GM18861 (cell line): Measurements from ENCODE around the gene MYH14.
A peak's percentile ranks its signal among the peaks of the same experiment; 100 is the strongest.
"Not testable (repeated sequence)": the region's sequence is repeated elsewhere in the genome, so short reads cannot be mapped to it uniquely, and the experiment has no call there.

Experiments
- ATAC-seq: cut with Tn5 transposase; IDR thresholded peaks from one replicate; pipeline ENCODE4 v1.9.1; 2021; ENCODE audit not compliant: unreplicated experiment

Gene MYH14

GRCh38 chr19:50330365-50331078, 127.1 kb downstream of the MYH14 start:
- ATAC-seq: no peak

GRCh38 chr19:50331221-50331993, 128.0 kb downstream of the MYH14 start:
- no peak for ATAC-seq

- no peak for ATAC-seq
Measured at GRCh38 chr19:50331994-50332243, 128.5 kb downstream of the MYH14 start.

- ATAC-seq: no peak
Measured at GRCh38 chr19:50332244-50333038, 129.0 kb downstream of the MYH14 start.

GRCh38 chr19:50333235-50333736, 129.9 kb downstream of the MYH14 start:
- peak; percentile 51 for ATAC-seq

- peak; percentile 28 for ATAC-seq
Measured at GRCh38 chr19:50333737-50334617, 130.6 kb downstream of the MYH14 start.

- ATAC-seq: no peak
Measured at GRCh38 chr19:50334741-50335421, 131.5 kb downstream of the MYH14 start.

- ATAC-seq: not testable (repeated sequence)
Measured at GRCh38 chr19:50337031-50337430, 133.6 kb downstream of the MYH14 start.

- no peak for ATAC-seq
Measured at GRCh38 chr19:50340331-50340730, 136.9 kb downstream of the MYH14 start.

- ATAC-seq: peak; percentile 58
Measured at GRCh38 chr19:50341091-50341564, 137.7 kb downstream of the MYH14 start.

- peak; percentile 40 for ATAC-seq
Measured at GRCh38 chr19:50344661-50345318, 141.4 kb downstream of the MYH14 start.

- ATAC-seq: not testable (repeated sequence)
Measured at GRCh38 chr19:50347089-50347581, 143.7 kb downstream of the MYH14 start.

GRCh38 chr19:50349277-50350057, 146.0 kb downstream of the MYH14 start:
- no peak for ATAC-seq

- no peak for ATAC-seq
Measured at GRCh38 chr19:50352242-50352641, 148.8 kb downstream of the MYH14 start.

GRCh38 chr19:50353487-50353880, 150.1 kb downstream of the MYH14 start:
- not testable (repeated sequence) for ATAC-seq

GRCh38 chr19:50356691-50357177, 153.3 kb downstream of the MYH14 start:
- no peak for ATAC-seq

- ATAC-seq: peak; percentile 33
Measured at GRCh38 chr19:50357178-50358100, 154.0 kb downstream of the MYH14 start.
